T-helper 17 cell (primary cell): ENCODE results near the gene KCNMA1. TPM values are rescaled to one million over a fixed set of nuclear protein-coding genes. Genes with fewer than 3 reads are reported as not detected.

Experiments
- ATAC-seq: fragments of 150-1000 bp; cut with Tn5 transposase; 2 replicates; pipeline ENCODE4 v1.10.0; 2021; ENCODE audit warnings: mild to moderate bottlenecking, moderate library complexity
- DNase-seq, 3 donors: peaks; one replicate each; pipeline versions ENCODE4 v3.0.0 to v3.0.0-alpha.2; 2020 to 2021
- H3K9me3 ChIP-seq: one replicate; pipeline ENCODE4 v1.7.0; 2013; ENCODE audit warnings: low read length, mild to moderate bottlenecking; ENCODE audit not compliant: control insufficient read depth, poor library complexity, severe bottlenecking
- H3K27ac Mint-ChIP-seq: one replicate; pipeline ENCODE4 v1.8.0; 2022; ENCODE audit warnings: mild to moderate bottlenecking, moderate library complexity, mixed read lengths
- H3K27me3 Mint-ChIP-seq: one replicate; pipeline ENCODE4 v1.8.0; 2022; ENCODE audit warnings: mixed read lengths
- H3K36me3 Mint-ChIP-seq: one replicate; pipeline ENCODE4 v1.8.0; 2022; ENCODE audit warnings: low read depth, mixed read lengths
- H3K4me1 Mint-ChIP-seq: one replicate; pipeline ENCODE4 v1.8.0; 2022; ENCODE audit warnings: mild to moderate bottlenecking, mixed read lengths
- H3K4me3 Mint-ChIP-seq: one replicate; pipeline ENCODE4 v1.8.0; 2022; ENCODE audit warnings: mild to moderate bottlenecking, moderate library complexity, mixed read lengths
- total RNA-seq, 4 donors: library from RNA in 2 of 4; stranded (reverse) in 2 of 4; gene quantifications; one replicate each; pipeline ENCODE4 v1.2.3 and lab custom pipeline; 2022 to 2026

KCNMA1 gene
- total RNA-seq, 2 donors from 2014 or later = 0.27 TPM; not detected in 1

- Mint-ChIP-seq H3K27me3 (peaks cover 9% of the 10 kb centered on the region), H3K4me1 (no peaks in the 10 kb centered on the region), H3K4me3 (no peak overlapping the region), H3K27ac (no peak overlapping the region), H3K36me3 (no peaks in the 10 kb centered on the region)
- no peak for DNase-seq
- no peak for ATAC-seq
- H3K9me3 ChIP-seq = no peaks in the 10 kb centered on the region
These were observed 196.0 kb downstream of the KCNMA1 start for GRCh38 chr10:77441353-77442166.

GRCh38 chr10:77436257-77436975 lies 201.2 kb downstream of the KCNMA1 start:
- no peaks in the 10 kb centered on the region for H3K9me3 ChIP-seq
- H3K36me3 Mint-ChIP-seq = no peaks in the 10 kb centered on the region
- H3K4me1 Mint-ChIP-seq = no peaks in the 10 kb centered on the region
- peaks cover 5% of the 10 kb centered on the region for H3K27me3 Mint-ChIP-seq
- ATAC-seq = no peak
- H3K27ac Mint-ChIP-seq = no peak overlapping the region
- no peak for DNase-seq
- no peak overlapping the region for H3K4me3 Mint-ChIP-seq

- ATAC-seq = no peak
- no peak for DNase-seq
- H3K36me3 Mint-ChIP-seq = no peaks in the 10 kb centered on the region
- no peaks in the 10 kb centered on the region for H3K4me1 Mint-ChIP-seq
- H3K9me3 ChIP-seq = no peaks in the 10 kb centered on the region
- peaks cover 13% of the 10 kb centered on the region for H3K27me3 Mint-ChIP-seq
- no peak overlapping the region for H3K27ac Mint-ChIP-seq
- H3K4me3 Mint-ChIP-seq = no peak overlapping the region
These were observed 204.1 kb downstream of the KCNMA1 start for GRCh38 chr10:77433546-77433945.

- no peaks in the 10 kb centered on the region for H3K36me3 Mint-ChIP-seq
- H3K4me1 Mint-ChIP-seq = no peaks in the 10 kb centered on the region
- no peak for ATAC-seq
- H3K9me3 ChIP-seq = no peaks in the 10 kb centered on the region
- peaks cover 21% of the 10 kb centered on the region for H3K27me3 Mint-ChIP-seq
- DNase-seq = no peak
- no peak overlapping the region for H3K4me3 Mint-ChIP-seq
- H3K27ac Mint-ChIP-seq = no peak overlapping the region
These were observed 205.4 kb downstream of the KCNMA1 start for GRCh38 chr10:77431980-77432797.

GRCh38 chr10:77431209-77431611 lies 206.4 kb downstream of the KCNMA1 start:
- Mint-ChIP-seq H3K27ac (no peak overlapping the region), H3K27me3 (peaks cover 21% of the 10 kb centered on the region), H3K4me3 (no peak overlapping the region), H3K36me3 (no peaks in the 10 kb centered on the region), H3K4me1 (peaks cover 2% of the 10 kb centered on the region)
- ATAC-seq = no peak
- H3K9me3 ChIP-seq = no peaks in the 10 kb centered on the region
- no peak for DNase-seq

- H3K4me3 Mint-ChIP-seq = no peak overlapping the region
- ATAC-seq (no peak), DNase-seq (no peak)
- H3K36me3 Mint-ChIP-seq = no peaks in the 10 kb centered on the region
- no peaks in the 10 kb centered on the region for H3K9me3 ChIP-seq
- no peak overlapping the region for H3K27ac Mint-ChIP-seq
- H3K27me3 Mint-ChIP-seq = peaks cover 23% of the 10 kb centered on the region
- H3K4me1 Mint-ChIP-seq = peaks cover 2% of the 10 kb centered on the region
These were observed 207.1 kb downstream of the KCNMA1 start for GRCh38 chr10:77430530-77430929.

- H3K4me3 Mint-ChIP-seq = no peak overlapping the region
- no peaks in the 10 kb centered on the region for H3K9me3 ChIP-seq
- no peak for ATAC-seq
- no peaks in the 10 kb centered on the region for H3K36me3 Mint-ChIP-seq
- peaks cover 2% of the 10 kb centered on the region for H3K4me1 Mint-ChIP-seq
- peaks cover 27% of the 10 kb centered on the region for H3K27me3 Mint-ChIP-seq
- no peak for DNase-seq
- H3K27ac Mint-ChIP-seq = no peak overlapping the region
These were observed 208.8 kb downstream of the KCNMA1 start for GRCh38 chr10:77428691-77429395.

- Mint-ChIP-seq H3K4me3 (no peak overlapping the region), H3K36me3 (no peaks in the 10 kb centered on the region), H3K27me3 (peaks cover 22% of the 10 kb centered on the region), H3K27ac (no peak overlapping the region), H3K4me1 (peaks cover 2% of the 10 kb centered on the region)
- ATAC-seq = no peak
- DNase-seq = no peak
- no peaks in the 10 kb centered on the region for H3K9me3 ChIP-seq
These were observed 213.4 kb downstream of the KCNMA1 start for GRCh38 chr10:77424257-77424656.

GRCh38 chr10:77422491-77423338 lies 214.9 kb downstream of the KCNMA1 start:
- H3K4me3 Mint-ChIP-seq = no peak overlapping the region
- no peak for ATAC-seq

GRCh38 chr10:77421591-77421990 lies 216.0 kb downstream of the KCNMA1 start:
- DNase-seq (no peak), ATAC-seq (no peak)
- Mint-ChIP-seq H3K27ac (no peak overlapping the region), H3K27me3 (peaks cover 27% of the 10 kb centered on the region), H3K4me1 (peaks cover under 1% of the 10 kb centered on the region), H3K36me3 (no peaks in the 10 kb centered on the region), H3K4me3 (no peak overlapping the region)
- no peaks in the 10 kb centered on the region for H3K9me3 ChIP-seq

More at GRCh38 chr10:77422491-77423338, 214.9 kb downstream of the KCNMA1 start:
- H3K36me3 Mint-ChIP-seq = no peaks in the 10 kb centered on the region
- H3K4me1 Mint-ChIP-seq = peaks cover 2% of the 10 kb centered on the region
- no peak overlapping the region for H3K27ac Mint-ChIP-seq
- no peak for DNase-seq
- no peaks in the 10 kb centered on the region for H3K9me3 ChIP-seq
- H3K27me3 Mint-ChIP-seq = peaks cover 21% of the 10 kb centered on the region

- H3K9me3 ChIP-seq = no peaks in the 10 kb centered on the region
- no peaks in the 10 kb centered on the region for H3K36me3 Mint-ChIP-seq
- H3K27ac Mint-ChIP-seq = no peak overlapping the region
- peaks cover 27% of the 10 kb centered on the region for H3K27me3 Mint-ChIP-seq
- no peaks in the 10 kb centered on the region for H3K4me1 Mint-ChIP-seq
- DNase-seq (no peak), ATAC-seq (no peak)
- no peak overlapping the region for H3K4me3 Mint-ChIP-seq
These were observed 216.6 kb downstream of the KCNMA1 start for GRCh38 chr10:77420947-77421523.

GRCh38 chr10:77419979-77420378 lies 217.6 kb downstream of the KCNMA1 start:
- DNase-seq = no peak
- Mint-ChIP-seq H3K36me3 (no peaks in the 10 kb centered on the region), H3K27ac (no peak overlapping the region), H3K27me3 (peaks cover 21% of the 10 kb centered on the region), H3K4me1 (no peaks in the 10 kb centered on the region), H3K4me3 (no peak overlapping the region)
- H3K9me3 ChIP-seq = no peaks in the 10 kb centered on the region
- no peak for ATAC-seq
